OCI-M1 (cell line): ENCODE results near the gene ZBTB46.
"Not testable (repeated sequence)": the region's sequence is repeated elsewhere in the genome, so short reads cannot be mapped to it uniquely, and the experiment has no call there.

Experiments
- DNase-seq: peaks from one replicate; lab custom pipeline; 2025; lab: John Stamatoyannopoulos, UW

The ZBTB46 gene

DNA sequence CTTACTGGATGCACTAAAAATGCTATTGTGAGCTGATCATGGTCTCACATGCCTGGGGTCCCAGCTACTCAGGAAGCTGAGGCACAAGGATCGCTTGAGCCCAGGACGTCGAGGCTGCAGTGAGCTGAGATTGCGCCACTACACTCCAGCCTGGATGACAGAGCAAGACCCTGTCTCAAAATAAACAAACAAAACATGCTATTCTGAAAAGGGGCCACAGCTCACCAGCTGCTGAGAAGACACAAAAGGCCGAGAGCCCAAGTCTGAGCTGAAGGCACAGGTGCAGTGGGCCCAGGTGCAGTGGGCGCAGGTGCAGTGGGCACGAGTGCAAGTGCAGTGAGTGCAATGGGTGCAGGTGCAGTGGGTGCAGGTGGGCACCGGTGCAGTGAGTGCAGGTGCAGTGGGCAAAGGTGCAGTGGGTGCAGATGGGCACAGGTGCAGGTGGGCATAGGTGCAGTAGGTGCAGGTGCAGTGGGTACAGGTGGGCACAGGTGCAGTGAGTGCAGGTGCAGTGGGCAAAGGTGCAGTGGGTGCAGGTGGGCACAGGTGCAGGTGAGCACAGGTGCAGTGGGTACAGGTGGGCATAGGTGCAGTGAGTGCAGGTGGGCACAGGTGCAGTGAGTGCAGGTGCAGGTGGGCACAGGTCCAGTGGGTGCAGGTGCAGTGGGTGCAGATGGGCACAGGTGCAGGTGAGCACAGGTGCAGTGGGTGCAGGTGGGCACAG is 16.0 kb downstream of the ZBTB46 start:
- DNase-seq, result no peak

DNA sequence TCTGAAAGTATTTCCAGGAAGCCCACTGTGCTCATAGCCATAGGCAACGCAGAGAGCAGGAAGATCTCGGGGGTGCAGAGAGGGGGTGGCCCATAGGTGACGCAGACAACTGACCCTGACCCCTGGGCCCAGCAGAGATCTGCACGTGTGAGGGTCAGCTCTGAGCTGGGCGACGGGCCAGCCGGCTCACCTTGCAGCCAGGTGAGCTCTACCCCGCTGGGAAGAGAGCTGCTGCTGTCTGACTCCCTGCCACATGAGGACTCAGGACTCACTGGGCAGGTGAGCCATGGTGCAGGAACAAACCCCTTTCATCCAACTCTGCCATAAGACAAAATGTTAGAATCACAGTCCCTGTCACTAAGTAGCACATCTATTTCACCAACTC is 19.6 kb downstream of the ZBTB46 start:
- no peak for DNase-seq

DNA sequence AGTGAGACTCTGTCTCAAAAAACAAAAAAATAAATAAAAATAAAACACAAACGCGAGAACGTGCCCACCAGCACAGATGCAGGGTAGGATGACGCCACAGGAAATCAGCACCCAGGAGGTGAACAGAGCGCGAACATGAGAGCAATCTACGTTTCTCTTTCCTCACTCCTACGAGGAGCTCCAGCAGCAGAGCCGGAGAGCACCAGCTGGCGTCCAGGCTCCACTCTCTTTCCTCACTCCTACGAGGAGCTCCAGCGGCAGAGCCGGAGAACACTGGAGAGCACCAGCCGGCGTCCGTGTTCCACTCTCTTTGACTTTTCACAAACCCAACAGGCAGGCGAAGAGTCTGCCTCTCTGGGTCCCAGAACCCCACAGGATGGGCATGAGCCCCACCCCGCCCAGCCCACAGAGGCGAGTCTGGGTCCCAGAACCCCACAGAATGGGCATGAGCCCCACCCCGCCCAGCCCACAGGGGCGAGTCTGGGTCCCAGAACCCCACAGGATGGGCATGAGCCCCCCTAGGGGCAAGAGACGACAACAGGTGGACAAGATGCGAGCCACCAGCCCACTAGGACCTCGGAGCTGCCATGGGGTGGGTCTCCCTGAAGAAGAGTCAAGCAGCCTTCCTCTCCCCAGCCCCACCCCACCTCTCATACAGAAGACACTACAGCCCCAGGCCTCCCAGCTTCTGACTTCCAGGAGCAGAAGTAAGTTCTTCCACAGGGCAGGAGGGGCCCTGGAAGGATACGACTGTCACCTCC is 20.2 kb downstream of the ZBTB46 start:
- DNase-seq, result no peak

DNA sequence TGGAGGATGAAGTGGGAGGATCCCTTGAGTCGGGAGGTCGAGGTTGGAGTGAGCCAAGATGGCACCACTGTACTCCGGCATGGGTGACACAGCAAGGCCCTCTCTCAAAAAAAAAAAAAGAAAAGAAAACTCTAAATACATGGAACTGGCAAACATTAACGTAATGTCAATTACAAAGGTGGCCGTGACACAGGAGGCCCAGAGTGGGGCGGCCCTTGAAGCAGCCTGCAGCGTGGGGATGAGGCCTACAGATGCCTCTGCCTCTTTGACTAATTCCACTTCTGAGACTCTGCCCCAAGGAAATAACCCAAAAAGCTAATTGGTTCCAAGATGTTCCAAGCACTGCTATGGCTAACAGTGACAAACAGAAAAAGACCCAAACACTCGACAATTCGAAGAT is 21.2 kb downstream of the ZBTB46 start:
- DNase-seq, result no peak

DNA sequence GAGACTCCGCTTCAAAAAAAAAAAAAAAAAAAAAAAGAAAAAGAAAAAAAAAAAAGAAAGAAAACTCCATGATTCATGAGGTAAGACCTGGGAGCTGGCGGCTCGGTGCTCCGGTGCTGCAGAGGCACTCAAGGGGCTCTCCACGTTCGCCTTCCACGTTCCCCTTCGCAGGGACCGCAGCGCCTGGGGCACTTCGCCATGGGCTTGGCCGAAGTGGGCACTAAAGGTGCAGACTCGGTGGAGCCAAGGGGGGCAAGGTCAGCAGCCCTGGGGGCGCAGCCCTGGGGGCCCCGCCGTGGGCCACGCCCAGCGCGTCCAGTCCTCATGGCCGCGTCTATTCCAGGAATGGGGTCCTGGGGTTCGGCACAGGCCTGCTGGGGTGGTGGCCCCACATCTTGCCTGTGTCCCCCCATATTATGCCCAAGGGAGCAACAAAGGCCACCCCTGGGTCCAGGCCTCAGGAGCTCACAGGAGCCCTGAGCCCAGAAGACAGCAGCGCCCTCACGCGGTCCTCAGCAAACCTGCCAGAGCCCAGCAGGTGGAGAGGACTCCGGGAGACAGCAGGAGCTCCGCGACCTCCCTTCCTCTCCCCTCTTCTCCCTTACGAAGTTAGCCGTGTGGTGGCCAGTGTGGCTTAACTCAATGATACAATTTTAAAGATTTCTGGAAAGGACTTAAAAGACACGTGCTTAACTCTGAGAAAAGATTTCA is 21.9 kb downstream of the ZBTB46 start:
- DNase-seq, result no peak

DNA sequence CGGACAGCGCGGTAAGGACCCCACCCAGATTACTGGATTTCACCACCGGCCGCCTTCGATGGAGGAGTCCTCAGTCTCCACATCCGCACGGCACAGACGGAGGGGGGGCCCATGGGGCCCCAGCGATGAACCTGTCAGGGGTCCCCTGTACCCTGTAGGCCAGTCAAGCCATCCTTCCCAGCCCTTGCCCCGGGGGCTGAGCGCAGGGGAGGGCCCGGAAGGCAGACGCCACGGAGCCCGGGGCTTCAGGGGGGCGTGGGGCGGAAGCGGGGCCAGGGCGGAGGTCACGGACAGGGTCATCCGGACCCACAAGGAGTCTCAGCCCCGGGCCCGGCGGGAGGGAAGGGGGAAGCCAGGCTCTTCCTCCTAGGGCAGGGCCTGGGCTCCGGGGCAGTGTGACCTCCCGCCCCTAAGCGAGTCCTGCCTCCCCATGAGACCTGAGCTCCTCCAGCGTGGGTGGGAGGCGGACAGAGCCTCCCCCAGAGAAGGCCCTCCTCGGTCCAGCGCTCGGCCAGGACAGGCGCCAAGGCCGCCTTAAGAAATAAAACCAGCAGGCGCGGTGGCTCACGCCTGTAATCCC is 22.8 kb downstream of the ZBTB46 start:
- no peak for DNase-seq

DNA sequence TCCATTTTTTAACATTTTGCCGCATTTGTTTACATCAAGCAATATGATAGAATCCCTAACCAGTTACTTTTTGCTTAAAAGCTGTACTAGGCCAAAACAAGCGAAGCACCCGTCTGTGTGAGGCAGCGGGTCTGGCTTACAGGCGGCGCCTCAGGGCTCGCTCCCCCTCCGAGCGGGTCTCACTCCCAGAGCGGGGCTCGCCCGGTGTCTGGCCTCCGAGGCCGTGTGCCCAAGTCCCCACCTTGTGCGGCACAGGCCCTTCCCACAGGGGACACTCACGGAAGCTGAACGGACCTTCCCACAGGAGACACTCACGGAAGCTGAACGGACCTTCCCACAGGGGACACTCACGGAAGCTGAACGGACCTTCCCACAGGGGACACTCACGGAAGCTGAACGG is 23.4 kb downstream of the ZBTB46 start:
- no peak for DNase-seq

DNA sequence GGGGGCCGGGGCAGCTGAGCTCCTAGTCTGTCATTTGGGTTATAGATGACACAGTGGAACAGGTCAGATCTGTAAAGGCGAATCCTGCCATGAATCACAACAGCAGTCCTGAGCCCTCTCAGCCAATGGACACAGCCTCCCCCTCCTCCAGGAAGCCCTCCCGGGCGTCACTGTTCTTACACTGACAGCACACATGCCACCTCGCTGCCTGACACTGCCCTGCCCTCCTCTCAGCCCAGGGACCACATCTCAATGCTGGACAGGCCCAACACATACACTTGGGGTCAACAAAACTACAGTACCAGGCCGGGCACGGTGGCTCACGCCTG is 26.8 kb downstream of the ZBTB46 start:
- DNase-seq, result no peak

DNA sequence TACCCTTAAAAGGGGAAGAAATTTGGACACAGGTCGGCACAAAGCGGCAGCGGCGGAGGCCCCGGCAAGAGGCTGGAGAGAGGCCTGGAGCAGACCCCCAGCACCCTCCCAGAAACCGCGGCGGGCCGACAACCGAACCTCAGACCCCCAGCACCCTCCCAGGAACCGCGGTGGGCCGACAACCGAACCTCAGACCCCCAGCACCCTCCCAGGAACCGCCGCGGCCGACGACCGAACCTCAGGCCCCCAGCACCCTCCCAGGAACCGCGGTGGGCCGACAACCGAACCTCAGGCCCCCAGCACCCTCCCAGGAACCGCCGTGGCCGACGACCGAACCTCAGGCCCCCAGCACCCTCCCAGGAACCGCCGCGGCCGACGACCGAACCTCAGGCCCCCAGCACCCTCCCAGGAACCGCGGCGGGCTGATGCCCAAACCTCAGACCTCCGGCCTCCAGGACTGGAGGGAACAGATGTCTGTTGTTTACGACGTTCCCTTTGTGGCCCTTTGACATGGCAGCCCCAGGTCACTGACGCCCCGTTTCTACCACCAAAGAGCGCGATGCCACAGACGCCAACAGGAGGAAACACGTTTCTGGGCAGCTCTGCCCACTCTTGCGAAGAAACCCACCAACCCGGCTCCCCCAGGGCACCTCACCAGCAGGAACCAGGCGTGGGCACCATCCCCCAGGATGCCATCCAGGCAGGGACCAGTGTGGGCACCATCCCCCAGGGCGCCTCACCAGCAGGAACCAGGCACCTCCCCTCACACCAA is 28.4 kb downstream of the ZBTB46 start:
- DNase-seq, result no peak

DNA sequence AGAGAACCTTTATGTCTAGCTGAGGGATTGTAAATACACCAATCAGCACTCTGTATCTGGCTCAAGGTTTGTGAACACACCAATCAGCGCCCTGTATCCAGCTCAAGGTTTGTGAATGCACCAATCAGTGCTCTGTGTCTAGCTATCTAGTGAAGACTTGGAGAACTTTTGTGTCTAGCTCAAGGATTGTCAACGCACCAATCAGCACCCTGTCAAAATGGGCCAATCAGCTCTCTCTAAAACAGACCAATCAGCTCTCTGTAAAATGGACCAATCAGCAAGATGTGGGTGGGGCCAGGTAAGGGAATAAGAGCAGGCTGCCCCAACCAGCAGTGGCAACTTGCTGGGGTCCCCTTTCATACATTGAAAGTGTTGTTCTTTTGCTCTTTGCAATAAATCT is 29.9 kb downstream of the ZBTB46 start:
- DNase-seq, result not testable (repeated sequence)

DNA sequence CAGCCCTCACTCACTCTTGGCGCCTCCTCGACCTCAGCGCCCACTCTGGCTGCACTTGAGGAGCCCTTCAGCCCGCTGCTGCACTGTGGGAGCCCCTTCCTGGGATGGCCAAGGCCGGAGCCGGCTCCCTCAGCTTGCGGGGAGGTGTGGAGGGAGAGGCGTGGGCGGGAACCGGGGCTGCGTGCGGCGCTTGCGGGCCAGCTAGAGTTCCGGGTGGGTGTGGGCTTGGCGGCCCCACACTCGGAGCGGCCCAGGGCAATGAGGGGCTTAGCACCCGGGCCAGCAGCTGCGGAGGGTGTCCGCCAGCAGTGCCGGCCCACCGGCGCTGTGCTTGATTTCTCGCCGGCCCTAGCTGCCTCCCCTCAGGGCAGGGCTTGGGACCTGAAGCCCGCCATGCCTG is 30.7 kb downstream of the ZBTB46 start:
- DNase-seq, result not testable (repeated sequence)

DNA sequence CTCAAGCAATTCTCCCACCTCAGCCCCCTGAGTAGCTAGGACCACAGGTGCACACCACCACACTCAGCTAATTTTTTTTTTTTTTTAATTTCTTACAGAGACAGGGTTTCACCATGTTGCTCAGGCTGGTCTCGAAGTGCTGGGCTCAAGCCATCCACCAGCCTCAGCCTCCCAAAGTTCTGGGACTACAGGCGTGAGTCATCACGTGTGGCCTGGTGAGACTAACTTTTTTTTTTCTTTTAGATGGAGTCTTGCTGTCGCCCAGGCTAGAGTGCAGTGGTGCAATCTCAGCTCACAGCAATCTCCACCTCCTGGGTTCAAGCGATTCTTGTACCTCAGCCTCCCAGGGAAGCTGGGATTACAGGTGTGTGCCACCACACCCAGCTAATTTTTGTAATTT is 31.9 kb downstream of the ZBTB46 start:
- not testable (repeated sequence) for DNase-seq

DNA sequence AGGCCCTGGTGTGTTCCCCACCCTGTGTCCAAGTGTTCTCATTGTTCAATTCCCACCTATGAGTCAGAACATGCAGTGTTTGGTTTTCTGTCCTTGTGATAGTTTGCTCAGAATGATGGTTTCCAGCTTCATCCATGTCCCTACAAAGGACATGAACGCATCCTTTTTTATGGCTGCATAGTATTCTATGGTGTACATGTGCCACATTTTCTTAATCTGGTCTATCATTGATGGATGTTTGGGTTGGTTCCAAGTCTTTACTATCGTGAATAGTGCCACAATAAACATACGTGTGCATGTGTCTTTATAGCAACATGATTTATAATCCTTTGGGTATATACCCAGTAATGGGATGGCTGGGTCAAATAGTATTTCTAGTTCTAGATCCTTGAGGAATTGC is 33.9 kb downstream of the ZBTB46 start:
- DNase-seq, result not testable (repeated sequence)

DNA sequence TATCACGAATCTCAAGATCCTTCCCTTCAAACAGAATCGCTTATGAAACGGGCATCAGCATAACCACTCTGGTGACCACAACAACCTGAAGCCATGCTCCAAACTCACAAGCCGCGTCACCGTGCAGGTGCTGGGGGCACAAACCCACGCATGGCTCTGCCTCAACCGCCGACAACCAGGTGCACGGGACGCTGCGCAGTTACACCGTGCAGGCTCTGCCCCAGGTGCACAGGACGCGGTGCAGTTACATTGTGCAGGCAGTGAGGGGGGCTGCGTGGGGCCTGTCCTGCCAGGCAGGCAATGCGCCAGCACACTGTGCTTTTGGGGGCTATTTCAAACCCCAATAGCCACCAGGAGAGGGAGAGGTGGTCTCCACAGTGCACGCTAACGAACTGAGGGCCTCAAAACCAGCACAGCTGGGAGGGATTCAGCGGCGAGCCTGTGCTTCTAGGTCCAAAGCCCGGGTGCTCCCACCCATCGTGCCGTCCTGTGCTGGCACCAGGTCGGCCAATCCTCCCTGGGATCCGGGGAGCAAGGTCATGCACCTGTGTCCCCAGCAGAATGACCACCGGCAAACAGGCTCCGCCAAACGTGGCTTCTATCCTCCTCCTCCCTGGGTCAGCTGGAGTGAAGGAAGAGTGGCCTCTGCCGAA is 35.8 kb downstream of the ZBTB46 start:
- DNase-seq, result no peak

DNA sequence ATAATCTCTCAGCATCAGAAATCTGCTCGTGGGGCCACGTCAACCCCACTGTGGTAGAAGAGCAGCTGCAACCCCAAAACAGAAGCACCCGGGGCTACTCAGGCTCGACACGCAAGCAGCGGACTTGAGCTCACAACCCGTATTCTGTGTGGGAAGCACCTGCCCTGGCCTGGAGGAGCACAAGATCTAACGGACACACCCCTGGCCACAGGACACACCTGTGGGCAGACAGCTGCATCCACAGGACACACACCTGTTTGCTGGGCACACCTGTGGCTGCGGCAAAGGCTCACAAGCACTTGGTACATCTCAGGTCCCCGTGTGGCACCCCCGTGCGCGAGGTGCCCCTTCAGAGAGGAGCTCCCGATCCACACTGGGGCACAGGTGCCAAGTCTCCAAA is 36.5 kb downstream of the ZBTB46 start:
- DNase-seq, result no peak

DNA sequence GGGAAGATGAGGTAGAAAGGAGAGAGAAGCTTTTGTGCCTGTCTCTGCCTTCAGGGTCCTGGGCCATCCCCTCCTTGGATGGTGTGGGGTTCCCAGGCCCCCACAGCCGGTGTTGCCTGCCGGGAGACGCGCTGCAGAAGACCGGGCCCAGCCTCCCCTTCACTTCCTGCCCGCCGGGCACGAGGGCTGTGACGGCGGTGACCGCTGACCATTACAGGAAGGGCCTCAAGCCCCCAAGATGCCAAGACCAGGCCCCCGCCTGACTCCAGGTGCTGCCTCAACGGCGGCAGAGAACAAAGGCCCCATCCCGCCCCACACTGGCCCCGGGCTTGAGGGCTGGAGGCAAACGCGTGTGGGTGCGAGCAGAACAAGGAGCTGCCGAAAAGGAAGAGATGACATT is 38.2 kb downstream of the ZBTB46 start:
- DNase-seq, result no peak

DNA sequence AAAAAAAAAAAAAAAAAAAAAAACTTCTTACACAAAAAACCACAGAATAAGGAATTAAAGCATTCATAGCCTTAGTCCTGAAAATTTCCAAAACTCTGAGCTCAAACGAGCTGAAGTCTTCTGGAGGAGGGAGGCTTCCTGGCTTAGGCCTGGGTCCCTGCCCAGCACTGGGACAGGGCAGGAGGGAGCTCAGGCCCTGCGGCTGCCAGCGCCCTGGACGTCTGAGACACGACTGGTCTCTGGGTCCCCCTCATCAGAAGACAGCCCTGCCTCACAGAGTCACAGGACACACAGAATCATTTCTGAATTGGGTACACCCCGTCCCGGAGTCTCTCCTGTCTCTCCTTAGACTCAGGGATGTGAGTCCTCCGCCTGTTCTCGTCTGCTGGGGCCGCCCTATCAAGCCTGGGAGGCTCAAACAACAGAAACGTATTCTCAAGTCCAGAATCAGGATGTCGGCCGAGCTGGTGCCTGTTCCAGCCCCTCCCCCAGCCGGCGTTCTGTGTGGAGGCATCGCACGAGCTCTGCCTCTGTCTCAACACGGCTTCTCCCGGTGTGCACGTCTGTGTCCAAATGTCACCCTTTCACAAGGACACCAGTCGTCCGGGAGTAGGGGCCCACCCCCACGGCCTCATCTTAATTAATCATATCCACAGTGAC is 39.4 kb downstream of the ZBTB46 start:
- DNase-seq, result no peak

DNA sequence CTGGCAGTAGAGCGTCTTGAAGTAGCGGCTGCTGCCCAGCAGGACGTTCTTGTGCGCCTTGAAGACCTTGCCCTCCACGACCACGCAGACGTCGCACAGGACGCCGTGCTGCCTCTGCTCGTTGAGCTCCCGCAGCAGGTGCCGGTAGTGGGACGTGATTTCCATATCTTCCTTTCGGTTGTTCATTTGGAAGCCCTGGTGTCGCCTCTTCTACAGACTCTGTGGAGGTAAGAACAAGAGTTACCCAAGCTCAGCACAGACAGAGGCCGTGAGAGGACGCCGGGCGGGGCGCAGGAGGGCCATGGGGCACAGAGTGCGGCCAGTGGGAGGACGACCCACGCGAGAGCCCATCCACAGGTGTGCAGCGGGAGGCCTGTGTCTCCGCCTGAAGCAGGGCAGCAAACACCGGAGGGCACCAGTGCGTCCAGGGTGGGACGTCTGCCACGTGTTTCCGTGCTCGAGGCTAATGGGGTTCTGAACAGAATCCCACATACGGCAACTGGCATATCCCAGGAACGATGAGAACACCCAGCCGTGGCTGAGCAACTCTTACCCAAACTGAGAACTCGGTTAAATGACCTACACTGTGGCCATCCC is 40.4 kb downstream of the ZBTB46 start:
- DNase-seq, result no peak

DNA sequence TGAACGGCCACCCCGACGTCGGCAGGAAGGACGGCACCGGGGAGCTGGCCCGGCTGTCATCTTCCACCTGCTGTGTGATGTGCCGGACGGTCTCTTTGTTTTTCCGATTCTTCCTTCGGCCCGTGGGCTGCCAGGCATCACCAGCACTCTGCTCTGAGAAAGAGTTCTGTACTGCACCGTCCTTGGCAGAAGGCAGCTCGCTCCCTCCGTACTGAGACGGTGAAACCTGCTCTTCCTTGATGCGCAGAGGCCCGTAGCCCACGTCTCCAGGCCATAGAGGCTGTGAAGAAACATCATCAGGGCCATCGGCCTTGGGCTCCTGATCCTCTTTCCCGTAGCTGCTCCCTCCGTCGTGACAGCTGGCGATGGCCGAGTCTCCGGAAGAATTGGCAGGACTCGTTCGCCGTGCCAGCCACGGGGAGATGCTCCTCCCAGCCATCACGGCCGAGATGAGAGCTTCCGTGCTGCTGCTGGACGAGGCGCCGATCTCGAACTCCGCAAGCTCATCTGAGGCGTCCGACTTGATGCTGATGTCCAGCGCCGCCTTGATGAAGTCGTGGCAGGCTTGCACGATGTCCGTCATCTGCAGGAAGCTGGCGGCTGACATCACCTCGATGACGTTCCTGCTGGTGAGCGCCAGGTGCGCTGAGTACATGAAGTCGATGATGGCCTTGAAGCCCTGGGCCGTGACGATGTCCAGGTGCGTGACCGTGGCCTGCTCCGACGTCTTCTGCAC is 41.1 kb downstream of the ZBTB46 start:
- DNase-seq, result no peak

DNA sequence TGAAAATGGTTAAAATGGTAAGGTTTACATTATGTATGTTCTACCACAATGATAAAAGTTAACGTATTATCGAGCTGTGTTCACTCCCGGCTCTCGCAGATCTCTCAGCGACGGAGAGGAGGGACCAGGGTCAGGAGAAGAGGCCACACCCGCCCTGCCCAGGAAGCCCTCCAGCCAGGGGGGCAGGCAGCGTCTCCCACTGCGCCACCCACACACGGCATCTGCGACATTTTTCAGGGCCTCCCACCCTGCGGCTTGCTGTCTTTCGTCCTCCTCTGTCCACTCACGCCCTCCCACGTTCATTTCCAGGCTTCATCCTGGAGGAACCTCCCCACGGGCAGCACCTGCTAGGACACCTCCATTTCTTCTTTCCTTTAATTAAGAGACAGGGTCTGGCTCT is 43.3 kb downstream of the ZBTB46 start:
- DNase-seq, result no peak
